ENCODE measurements around the gene PPIG.
"Not testable (repeated sequence)": the region's sequence is repeated elsewhere in the genome, so short reads cannot be mapped to it uniquely, and the experiment has no call there.

Gene PPIG

GRCh38 chr2:169584005-169584877 lies at the start of gene PPIG:
Gene PPIG (plus strand): TSS chr2:169584351. CDS start chr2:169604042, 19,691 bp downstream.
- DNase-seq = peak; percentile 98

GRCh38 chr2:169539460-169539859 lies 44.7 kb upstream of the PPIG start:
- not testable (repeated sequence) for DNase-seq

- no peak for DNase-seq
These were observed 44.0 kb upstream of the PPIG start for GRCh38 chr2:169540146-169540545.

GRCh38 chr2:169542433-169542832 lies 41.7 kb upstream of the PPIG start:
- no peak for DNase-seq

- DNase-seq = no peak
These were observed 37.4 kb upstream of the PPIG start for GRCh38 chr2:169546756-169547155.

GRCh38 chr2:169561364-169561763 lies 22.8 kb upstream of the PPIG start:
- peak; percentile 46 for DNase-seq

- not testable (repeated sequence) for DNase-seq
These were observed 22.1 kb upstream of the PPIG start for GRCh38 chr2:169562084-169562483.

GRCh38 chr2:169562519-169562918 lies 21.6 kb upstream of the PPIG start:
- DNase-seq = peak; percentile 32

- DNase-seq = no peak
These were observed 18.5 kb upstream of the PPIG start for GRCh38 chr2:169565686-169566085.

- no peak for DNase-seq
These were observed 14.2 kb upstream of the PPIG start for GRCh38 chr2:169569948-169570347.

- not testable (repeated sequence) for DNase-seq
These were observed 13.4 kb upstream of the PPIG start for GRCh38 chr2:169570752-169571151.

- no peak for DNase-seq
These were observed 12.6 kb upstream of the PPIG start for GRCh38 chr2:169571571-169571970.

GRCh38 chr2:169572189-169572588 lies 12.0 kb upstream of the PPIG start:
- DNase-seq = no peak

- DNase-seq = no peak
These were observed 11.4 kb upstream of the PPIG start for GRCh38 chr2:169572821-169573159.

GRCh38 chr2:169573160-169573973 lies 10.8 kb upstream of the PPIG start, which contains the start of gene FASTKD1:
Gene FASTKD1 (minus strand): TSS chr2:169573865. CDS start chr2:169572029, 1,836 bp downstream.
- DNase-seq = peak; percentile 98

- no peak for DNase-seq
These were observed 10.2 kb upstream of the PPIG start for GRCh38 chr2:169573974-169574299.

- not testable (repeated sequence) for DNase-seq
These were observed 9.6 kb upstream of the PPIG start for GRCh38 chr2:169574539-169574938.

GRCh38 chr2:169575264-169575663 lies 8.9 kb upstream of the PPIG start:
- DNase-seq = not testable (repeated sequence)

GRCh38 chr2:169579044-169579443 lies 5.1 kb upstream of the PPIG start:
- no peak for DNase-seq

GRCh38 chr2:169582552-169583266 lies 1.4 kb upstream of the PPIG start:
- DNase-seq = not testable (repeated sequence)

GRCh38 chr2:169583518-169583917 lies 633 bp upstream of the PPIG start:
- no peak for DNase-seq

- no peak for DNase-seq
These were observed 1.5 kb downstream of the PPIG start for GRCh38 chr2:169585673-169586072.

GRCh38 chr2:169590804-169591203 lies 6.7 kb downstream of the PPIG start:
- no peak for DNase-seq

All from DMS53 (cell line).